NB4 (cell line): ENCODE measurements around the gene GLDN.

Source experiments
- DNase-seq: peaks from one replicate; pipeline ENCODE4 v3.0.0; 2010; ENCODE audit warnings: low read depth
- H3K4me3 ChIP-seq: one replicate; pipeline ENCODE4 v1.5.1; 2011; ENCODE audit warnings: mild to moderate bottlenecking, low read depth, low read length, moderate library complexity
- CTCF ChIP-seq: IDR thresholded peaks from one replicate; pipeline ENCODE4 v1.5.1; 2012; ENCODE audit warnings: low read depth, low read length
- MAX ChIP-seq: IDR thresholded peaks from 2 replicates; pipeline ENCODE4 v1.6.1; 2011; ENCODE audit warnings: low read depth, low read length
- MYC ChIP-seq: IDR thresholded peaks from 2 replicates; pipeline ENCODE4 v1.6.1; 2011; ENCODE audit warnings: low read depth, low read length
- POLR2A ChIP-seq: IDR thresholded peaks from 2 replicates; pipeline ENCODE4 v1.6.1; 2011; ENCODE audit warnings: mild to moderate bottlenecking; ENCODE audit not compliant: insufficient read length; ENCODE audit errors: extremely low read depth

The GLDN gene

DNA sequence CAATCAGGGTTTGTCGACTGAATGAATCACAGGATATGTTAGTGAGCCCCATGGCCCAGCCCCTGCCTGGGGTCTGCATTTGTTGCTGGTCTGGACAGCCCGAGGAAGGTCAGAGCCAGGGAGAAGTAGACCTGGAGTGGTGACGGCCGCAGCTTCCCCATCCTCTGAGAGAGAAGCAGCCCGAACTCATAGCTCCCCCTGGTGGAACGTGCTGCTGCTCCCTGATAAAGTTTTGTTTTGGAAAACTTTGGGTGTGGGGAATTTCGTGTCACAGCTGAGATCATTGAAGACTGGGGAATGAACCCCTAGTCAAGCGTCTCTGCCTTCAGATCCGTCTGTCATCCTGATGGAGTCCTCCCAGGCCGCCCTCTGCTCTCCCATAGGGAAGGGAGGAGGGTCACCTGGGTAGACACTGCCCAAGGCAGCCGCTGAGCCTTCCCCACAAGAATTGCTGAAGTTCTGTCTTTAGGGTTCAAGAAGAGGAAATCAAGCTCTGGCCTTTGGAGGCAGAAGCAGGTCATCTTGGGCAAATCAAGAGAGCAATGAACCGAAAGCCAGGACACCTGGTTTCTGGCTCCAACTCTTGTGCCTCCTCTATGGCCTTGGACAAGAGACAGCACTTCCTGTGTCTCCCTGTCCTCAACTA lies 60.5 kb downstream of the GLDN start:
- TF ChIP-seq POLR2A (no peak), CTCF (peak; percentile 75)
- DNase-seq: peak; percentile 56
- no peak overlapping the region for H3K4me3 ChIP-seq

DNA sequence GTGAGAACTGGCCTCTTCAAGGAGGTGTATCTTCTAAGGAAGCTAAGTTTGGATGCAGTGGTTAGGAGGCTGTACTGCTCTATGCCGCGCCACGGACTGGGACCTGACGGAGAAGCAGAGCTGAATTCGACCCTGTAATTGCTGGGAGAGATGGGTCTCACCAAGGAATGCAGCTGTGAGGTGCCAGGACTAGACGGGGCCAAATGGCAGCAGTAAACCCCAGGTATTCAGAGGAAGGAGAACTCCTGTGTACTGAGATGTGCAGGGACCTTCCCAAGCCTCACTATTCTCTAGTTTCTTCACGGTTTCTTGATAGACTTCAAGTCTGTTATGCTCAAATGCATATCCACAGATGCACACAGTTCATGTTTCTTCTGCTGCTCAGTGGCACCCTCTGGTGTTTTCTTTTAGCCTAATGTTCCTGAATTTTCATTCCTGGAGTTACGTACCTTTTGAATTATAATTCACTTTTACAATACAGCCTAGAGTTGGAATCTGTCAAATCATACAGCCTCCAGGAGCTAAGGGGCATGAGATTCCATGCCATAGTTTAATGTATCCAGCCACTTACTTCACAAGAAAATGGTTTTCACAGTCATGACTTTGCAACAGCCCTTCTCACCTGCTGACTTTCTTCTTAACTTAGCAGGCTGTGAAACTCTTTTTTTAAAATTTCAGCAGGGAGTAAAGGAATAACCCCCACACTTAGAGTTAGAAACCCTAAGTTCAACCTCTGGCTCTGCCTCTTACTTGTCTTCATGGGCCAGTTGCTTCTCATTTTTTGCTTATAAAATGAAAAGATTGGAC lies 61.8 kb downstream of the GLDN start:
- no peak overlapping the region for H3K4me3 ChIP-seq
- TF ChIP-seq POLR2A (no peak), CTCF (peak; percentile 52)
- DNase-seq: peak; percentile 55

- no peak overlapping the region for H3K4me3 ChIP-seq
- no peak for TF ChIP-seq MAX
- TF ChIP-seq CTCF: no peak
- TF ChIP-seq POLR2A: no peak
- TF ChIP-seq MYC: no peak
Measured at GRCh38 chr15:51403946-51404695, 62.7 kb downstream of the GLDN start.

DNA sequence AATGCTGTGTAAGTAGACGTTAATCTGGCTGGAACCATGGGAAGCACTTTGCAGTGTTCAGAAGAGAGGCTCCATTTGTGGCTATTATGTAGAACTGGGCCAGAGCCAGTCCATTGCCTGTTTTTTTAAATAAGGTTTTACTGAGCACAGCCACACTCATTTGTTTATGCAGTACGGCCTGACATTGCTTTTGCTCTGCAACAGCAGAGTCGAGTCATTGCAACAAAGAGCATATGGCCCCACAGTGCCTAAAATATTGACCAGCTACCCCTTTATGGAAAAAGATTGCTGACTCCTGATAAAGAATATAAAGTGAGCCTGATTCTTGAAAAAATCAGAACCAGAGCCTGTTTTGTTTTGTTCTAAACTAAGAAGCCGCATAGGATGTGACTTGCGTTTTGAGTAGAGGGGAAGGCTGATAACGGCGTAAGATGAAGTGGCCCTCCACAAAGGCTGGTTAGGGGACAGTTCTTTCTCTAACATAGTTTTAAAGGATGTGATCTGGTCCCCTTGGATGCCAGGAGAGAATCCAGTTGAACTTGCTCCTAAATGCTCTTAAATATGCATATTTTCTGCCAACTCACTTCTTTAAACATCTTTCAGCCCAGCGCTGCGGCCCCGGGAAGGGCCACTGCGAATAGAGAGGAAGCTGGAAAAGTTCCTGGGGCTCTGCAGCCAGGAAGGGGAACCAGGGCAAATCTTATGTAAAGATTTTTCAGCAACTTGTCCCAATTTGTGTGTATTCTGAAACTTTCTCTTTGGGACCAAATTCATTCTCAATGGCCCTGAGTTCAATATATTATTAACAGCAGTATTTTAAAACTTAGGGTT lies 64.5 kb downstream of the GLDN start:
- TF ChIP-seq CTCF (no peak), MYC (no peak), POLR2A (no peak), MAX (no peak)
- no peak overlapping the region for H3K4me3 ChIP-seq
- no peak for DNase-seq

More at GRCh38 chr15:51403946-51404695, 62.7 kb downstream of the GLDN start:
- DNase-seq: no peak

GRCh38 chr15:51414256-51414860 lies 72.9 kb downstream of the GLDN start:
- H3K4me3 ChIP-seq: no peak overlapping the region
- DNase-seq: no peak
- TF ChIP-seq POLR2A: no peak
- TF ChIP-seq CTCF: no peak
- no peak for TF ChIP-seq MYC
- TF ChIP-seq MAX: no peak
